Natural killer cell (primary cell): ENCODE measurements around the gene PALM. TPM values are rescaled to one million over a fixed set of nuclear protein-coding genes. Genes with fewer than 3 reads are reported as not detected.
A peak's percentile ranks its signal among the peaks of the same experiment; 100 is the strongest.

Experiments
- ATAC-seq, 3 donors: fragments of 150-1000 bp in 2 of 3; fragments of 200-7000 bp in 1 of 3; cut with Tn5 transposase; 1 replicate in 1 of 3; 2 replicates in 2 of 3; pipeline ENCODE4 v1.10.0; 2021; ENCODE audit warnings: mild to moderate bottlenecking in 2 of 3, moderate library complexity in 2 of 3
- DNase-seq, 2 donors: peaks; one replicate each; pipeline versions ENCODE4 v3.0.0 to v3.0.0-alpha.2; 2013 to 2021; ENCODE audit warnings: mixed read lengths in 1 of 2
- H3K27ac ChIP-seq: one replicate; pipeline ENCODE4 v1.5.1; 2013; ENCODE audit warnings: mild to moderate bottlenecking, low read length
- H3K27me3 ChIP-seq: one replicate; pipeline ENCODE4 v1.6.1; 2013; ENCODE audit warnings: low read length; ENCODE audit not compliant: control insufficient read depth, insufficient read depth
- H3K36me3 ChIP-seq: one replicate; pipeline ENCODE4 v1.6.1; 2013; ENCODE audit warnings: low read length; ENCODE audit not compliant: control insufficient read depth, insufficient read depth
- H3K4me1 ChIP-seq: one replicate; pipeline ENCODE4 v1.6.1; 2013; ENCODE audit warnings: low read length; ENCODE audit not compliant: control insufficient read depth, insufficient read depth
- H3K4me3 ChIP-seq: one replicate; pipeline ENCODE4 v1.5.1; 2013; ENCODE audit warnings: low read length
- H3K9me3 ChIP-seq: one replicate; pipeline ENCODE4 v1.6.1; 2013; ENCODE audit warnings: low read length; ENCODE audit not compliant: control insufficient read depth, insufficient read depth
- H3K27ac Mint-ChIP-seq, 2 donors: one replicate each; pipeline ENCODE4 v1.8.0; 2022; ENCODE audit warnings: mild to moderate bottlenecking in 2 of 2, mixed read lengths in 2 of 2, moderate library complexity in 1 of 2
- H3K27me3 Mint-ChIP-seq, 2 donors: one replicate each; pipeline ENCODE4 v1.8.0; 2022; ENCODE audit warnings: low read depth in 2 of 2, mixed read lengths in 2 of 2
- H3K36me3 Mint-ChIP-seq: one replicate; pipeline ENCODE4 v1.8.0; 2022; ENCODE audit warnings: mixed read lengths
- H3K4me1 Mint-ChIP-seq, 2 donors: one replicate each; pipeline ENCODE4 v1.8.0; 2022; ENCODE audit warnings: mixed read lengths in 2 of 2
- H3K4me3 Mint-ChIP-seq: one replicate; pipeline ENCODE4 v1.8.0; 2022; ENCODE audit warnings: mild to moderate bottlenecking, moderate library complexity, mixed read lengths
- H3K9me3 Mint-ChIP-seq, 2 donors: one replicate each; pipeline ENCODE4 v1.8.0; 2022; ENCODE audit warnings: mixed read lengths in 2 of 2
- WGBS: methylation state at CpG from one replicate; pipeline ENCODE4 v1.1.7; 2013; ENCODE audit warnings: missing lambda C conversion rate; ENCODE audit not compliant: insufficient coverage; 5-methylcytosine and 5-hydroxymethylcytosine counted together
- intact Hi-C: fragments of 100-400 bp; cut with micrococcal nuclease; formaldehyde crosslinking; loops from one replicate; pipeline ENCODE4 v1.14.2; 2022
- total RNA-seq, 4 donors: library from RNA; stranded (reverse); fragments of 120-200 nt in 1 of 4; gene quantifications; one replicate each; pipeline versions ENCODE4 v1.2.3 to v1.2.4, GENCODE V29; 2013 to 2022
- TF ChIP-seq, protein P1 (sequence below): fragments of 200-600 bp; IDR thresholded peaks from one replicate; pipeline ENCODE4 v1.8.0; 2022; ENCODE audit warnings: antibody characterized with exemption

Gene PALM
- total RNA-seq, 3 donors from 2014 or later (not counting 1 experiment from before 2014, with no cell fraction given) = 0.59 to 1.0 TPM; not detected in 1

DNA sequence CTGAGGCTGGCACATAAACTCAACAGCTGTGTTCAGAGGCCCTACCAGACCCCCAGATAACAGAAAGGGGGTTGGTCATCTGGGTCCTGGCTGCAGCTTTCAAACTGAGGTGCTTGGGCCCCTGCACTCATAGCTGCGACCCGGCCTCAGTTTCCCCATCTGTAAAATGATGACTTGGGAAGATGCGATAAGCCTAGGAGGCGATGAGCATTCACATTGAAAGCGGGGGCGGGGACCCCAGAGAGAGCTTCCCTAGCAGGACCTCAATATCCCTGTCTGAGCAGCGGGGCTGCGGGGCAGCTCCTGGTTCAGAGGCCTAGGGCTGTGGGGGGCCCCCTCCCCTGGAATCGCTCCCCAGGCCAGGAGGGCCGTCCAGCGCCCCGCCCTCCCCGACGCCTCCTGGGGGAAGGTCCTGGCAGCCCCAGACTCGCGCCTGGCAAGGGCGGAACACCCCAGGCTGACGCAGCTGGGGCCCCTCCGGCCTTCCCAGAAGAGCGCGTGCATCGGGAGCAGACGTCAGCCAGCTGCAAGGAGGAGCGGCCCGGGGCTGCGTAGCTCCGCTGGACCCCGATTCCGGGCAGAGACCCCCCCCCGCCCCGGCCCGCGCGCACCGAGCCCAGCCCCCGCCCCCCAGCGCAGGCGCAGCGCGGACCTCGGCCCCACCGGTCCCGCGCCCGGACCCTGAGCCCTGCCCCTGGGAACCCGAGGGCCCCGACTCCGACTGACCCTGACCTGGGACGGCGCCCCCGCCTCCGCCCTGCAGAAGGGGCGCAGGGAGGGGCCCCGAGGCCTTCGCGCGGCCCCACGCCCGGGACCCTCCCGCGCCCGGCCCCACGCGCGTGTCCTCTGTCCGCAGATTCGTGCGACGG, 29.1 kb upstream of the PALM start:
- Mint-ChIP-seq H3K27ac (peak overlapping the region in 1 of 2 donors; percentile 96), H3K4me3 (peak overlapping the region; percentile 94), H3K4me1 (peaks cover 5 to 13% of the 10 kb centered on the region in 2 donors), H3K36me3 (no peaks in the 10 kb centered on the region), H3K9me3 (no peaks in the 10 kb centered on the region), H3K27me3 (peaks cover 0 to 7% of the 10 kb centered on the region in 2 donors)
- Histone ChIP-seq H3K27ac (no peak overlapping the region), H3K4me1 (peaks cover 26% of the 10 kb centered on the region), H3K27me3 (peaks cover 19% of the 10 kb centered on the region), H3K36me3 (no peaks in the 10 kb centered on the region), H3K4me3 (peak overlapping the region; percentile 44), H3K9me3 (no peaks in the 10 kb centered on the region)
- ATAC-seq (no peak), DNase-seq (peak in 1 of 2 donors; percentile 56)
- intact Hi-C loops = no loop called here
- WGBS = 6% methylated on average over 69 of the region's 69 CpGs
- TF ChIP-seq, protein P1, sequence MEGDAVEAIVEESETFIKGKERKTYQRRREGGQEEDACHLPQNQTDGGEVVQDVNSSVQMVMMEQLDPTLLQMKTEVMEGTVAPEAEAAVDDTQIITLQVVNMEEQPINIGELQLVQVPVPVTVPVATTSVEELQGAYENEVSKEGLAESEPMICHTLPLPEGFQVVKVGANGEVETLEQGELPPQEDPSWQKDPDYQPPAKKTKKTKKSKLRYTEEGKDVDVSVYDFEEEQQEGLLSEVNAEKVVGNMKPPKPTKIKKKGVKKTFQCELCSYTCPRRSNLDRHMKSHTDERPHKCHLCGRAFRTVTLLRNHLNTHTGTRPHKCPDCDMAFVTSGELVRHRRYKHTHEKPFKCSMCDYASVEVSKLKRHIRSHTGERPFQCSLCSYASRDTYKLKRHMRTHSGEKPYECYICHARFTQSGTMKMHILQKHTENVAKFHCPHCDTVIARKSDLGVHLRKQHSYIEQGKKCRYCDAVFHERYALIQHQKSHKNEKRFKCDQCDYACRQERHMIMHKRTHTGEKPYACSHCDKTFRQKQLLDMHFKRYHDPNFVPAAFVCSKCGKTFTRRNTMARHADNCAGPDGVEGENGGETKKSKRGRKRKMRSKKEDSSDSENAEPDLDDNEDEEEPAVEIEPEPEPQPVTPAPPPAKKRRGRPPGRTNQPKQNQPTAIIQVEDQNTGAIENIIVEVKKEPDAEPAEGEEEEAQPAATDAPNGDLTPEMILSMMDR = no peak

DNA sequence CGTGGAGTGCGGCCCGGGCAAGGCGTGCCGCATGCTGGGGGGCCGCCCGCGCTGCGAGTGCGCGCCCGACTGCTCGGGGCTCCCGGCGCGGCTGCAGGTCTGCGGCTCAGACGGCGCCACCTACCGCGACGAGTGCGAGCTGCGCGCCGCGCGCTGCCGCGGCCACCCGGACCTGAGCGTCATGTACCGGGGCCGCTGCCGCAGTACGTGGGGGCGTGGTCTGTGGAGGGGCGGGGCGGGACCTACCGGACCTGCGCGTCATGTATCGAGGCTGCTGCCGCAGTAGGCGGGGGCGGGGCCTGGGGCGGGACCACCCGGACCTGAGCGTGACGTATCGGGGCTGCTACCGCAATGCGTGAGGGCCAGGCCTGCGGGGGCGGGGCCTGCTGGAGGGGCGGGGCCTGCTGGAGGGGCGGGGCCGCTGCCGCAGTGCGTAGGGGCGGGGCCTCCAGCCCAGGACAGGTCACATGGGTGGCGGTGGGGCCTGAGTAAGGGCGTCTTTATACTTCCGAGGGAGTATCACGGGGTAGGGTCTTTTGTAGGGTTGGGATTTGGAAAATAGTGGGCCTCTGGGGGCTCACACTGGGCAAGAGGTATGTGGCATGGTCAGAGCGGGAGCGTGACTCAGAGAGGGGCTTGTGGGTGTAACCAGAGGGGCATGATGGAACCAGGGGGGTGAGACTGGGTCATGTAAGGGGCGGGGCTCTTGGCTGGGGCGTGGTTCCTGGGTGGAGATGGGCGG, 28.3 kb upstream of the PALM start:
- Mint-ChIP-seq H3K4me1 (peaks cover 5 to 13% of the 10 kb centered on the region in 2 donors), H3K27me3 (peaks cover 0 to under 1% of the 10 kb centered on the region in 2 donors), H3K36me3 (no peaks in the 10 kb centered on the region), H3K4me3 (peak overlapping the region; percentile 94), H3K27ac (peak overlapping the region; percentile 94 to 96), H3K9me3 (no peaks in the 10 kb centered on the region)
- Histone ChIP-seq H3K27me3 (peaks cover 12% of the 10 kb centered on the region), H3K4me3 (peak overlapping the region; percentile 44), H3K27ac (peak overlapping the region; percentile 92), H3K36me3 (no peaks in the 10 kb centered on the region), H3K9me3 (no peaks in the 10 kb centered on the region), H3K4me1 (peaks cover 26% of the 10 kb centered on the region)
- DNase-seq (peak; percentile 96 to 99), ATAC-seq (peak; percentile 78 to 92 (median 81))
- intact Hi-C loops = no loop called here
- TF ChIP-seq, protein P1 = peak; percentile 29
- under 1% methylated on average over 70 of the region's 70 CpGs for WGBS

DNA sequence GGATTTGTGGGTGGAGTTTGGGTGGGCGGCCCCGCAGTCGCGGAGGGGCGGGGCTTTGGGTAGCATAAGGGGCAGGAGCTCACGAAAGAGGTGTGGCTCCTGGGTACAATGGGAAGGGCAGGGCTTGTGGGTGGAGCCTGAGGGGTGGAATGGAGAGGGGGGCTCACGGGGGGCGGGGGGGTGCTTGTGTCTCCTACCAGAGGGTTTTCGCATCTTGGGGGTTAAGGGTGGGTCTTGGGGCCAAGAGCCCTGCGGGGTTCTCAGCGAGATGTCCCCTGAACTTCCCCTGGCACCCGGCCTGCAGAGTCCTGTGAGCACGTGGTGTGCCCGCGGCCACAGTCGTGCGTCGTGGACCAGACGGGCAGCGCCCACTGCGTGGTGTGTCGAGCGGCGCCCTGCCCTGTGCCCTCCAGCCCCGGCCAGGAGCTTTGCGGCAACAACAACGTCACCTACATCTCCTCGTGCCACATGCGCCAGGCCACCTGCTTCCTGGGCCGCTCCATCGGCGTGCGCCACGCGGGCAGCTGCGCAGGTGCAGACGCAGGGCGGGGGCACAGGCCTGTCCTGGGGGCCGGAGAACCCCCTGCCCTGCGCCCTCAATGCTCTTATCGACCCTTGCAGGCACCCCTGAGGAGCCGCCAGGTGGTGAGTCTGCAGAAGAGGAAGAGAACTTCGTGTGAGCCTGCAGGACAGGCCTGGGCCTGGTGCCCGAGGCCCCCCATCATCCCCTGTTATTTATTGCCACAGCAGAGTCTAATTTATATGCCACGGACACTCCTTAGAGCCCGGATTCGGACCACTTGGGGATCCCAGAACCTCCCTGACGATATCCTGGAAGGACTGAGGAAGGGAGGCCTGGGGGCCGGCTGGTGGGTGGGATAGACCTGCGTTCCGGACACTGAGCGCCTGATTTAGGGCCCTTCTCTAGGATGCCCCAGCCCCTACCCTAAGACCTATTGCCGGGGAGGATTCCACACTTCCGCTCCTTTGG, 27.4 kb upstream of the PALM start:
- intact Hi-C loops = no loop called here
- H3K36me3 Mint-ChIP-seq = no peaks in the 10 kb centered on the region
- H3K27ac ChIP-seq = peak overlapping the region; percentile 92
- TF ChIP-seq, protein P1 = no peak
- H3K9me3 ChIP-seq = no peaks in the 10 kb centered on the region
- H3K4me1 ChIP-seq = peaks cover 23% of the 10 kb centered on the region
- no peaks in the 10 kb centered on the region for H3K27me3 Mint-ChIP-seq
- H3K4me3 Mint-ChIP-seq = peak overlapping the region; percentile 94
- 22% methylated on average over 52 of the region's 54 CpGs for WGBS
- peaks cover 5 to 13% of the 10 kb centered on the region in 2 donors for H3K4me1 Mint-ChIP-seq
- no peaks in the 10 kb centered on the region for H3K36me3 ChIP-seq
- ATAC-seq = peak in 1 of 3 donors; percentile 3
- peak overlapping the region; percentile 94 to 96 for H3K27ac Mint-ChIP-seq
- peak; percentile 46 to 96 for DNase-seq
- peak overlapping the region; percentile 39 for H3K4me3 ChIP-seq
- peaks cover 7% of the 10 kb centered on the region for H3K27me3 ChIP-seq
- H3K9me3 Mint-ChIP-seq = no peaks in the 10 kb centered on the region
